ENCODE results near the gene NTRK3. TPM values are rescaled to one million over a fixed set of nuclear protein-coding genes. Genes with fewer than 3 reads are reported as not detected.

Gene NTRK3
- total and polyA plus RNA-seq, 2 donors (not counting 3 experiments of a cell fraction or from before 2014, with no cell fraction given), result not detected

DNA sequence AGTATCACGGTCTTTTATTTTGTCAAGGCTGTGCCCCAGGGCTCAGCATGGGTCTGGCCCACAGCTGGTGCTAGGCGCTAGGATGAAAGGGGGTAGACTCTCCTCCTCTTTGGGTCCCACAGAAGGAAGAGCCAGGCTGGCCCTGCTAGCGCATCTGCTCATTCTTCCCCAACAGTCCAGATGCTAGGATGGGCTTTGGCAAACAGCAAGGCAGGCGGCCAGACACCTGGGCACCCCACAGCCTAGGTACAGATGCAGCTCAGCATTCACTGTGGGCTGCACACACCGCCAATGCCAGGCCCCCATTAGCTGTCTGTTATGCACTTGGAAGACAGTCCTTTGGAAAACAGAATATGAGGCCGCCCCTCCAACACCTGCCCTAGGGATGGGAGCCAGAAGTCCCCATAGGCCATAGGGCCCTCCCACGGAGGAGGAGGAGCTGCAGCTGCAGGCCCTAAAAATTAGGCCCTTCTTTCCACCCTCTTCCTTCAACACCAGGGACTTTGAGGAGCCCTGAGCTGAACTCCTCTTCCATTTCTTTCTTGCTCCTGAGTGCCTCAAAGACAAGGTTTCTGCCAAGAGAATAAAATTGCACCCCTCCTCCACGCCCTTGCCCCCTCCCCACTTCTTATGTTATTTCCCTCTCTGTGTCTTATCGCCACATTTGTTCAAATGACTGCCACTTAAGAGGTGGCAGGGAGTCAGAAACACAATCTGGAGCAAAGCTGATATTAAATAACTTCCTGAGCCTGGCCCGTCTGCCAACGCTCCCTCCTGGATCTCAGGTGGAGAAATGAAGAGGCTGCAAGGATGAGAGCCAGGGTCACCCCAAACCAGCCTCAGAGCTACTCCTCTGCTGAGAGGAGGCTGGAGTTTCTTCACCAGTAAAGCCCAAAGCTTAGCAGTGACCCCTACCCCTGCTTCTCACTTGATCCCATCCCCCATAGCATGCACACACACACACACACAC lies 13.7 kb downstream of the NTRK3 start:
- H3K4me1 ChIP-seq (ENCODE audit: control insufficient read depth, extremely low read depth, insufficient read depth, low read length), result no peaks in the 10 kb centered on the region
- ChIA-PET CTCF (interaction anchor here (0.5 to 1.3 kb wide), 3 partner anchors 207 to 647 kb away, joined by 3 to 5 read pairs (median 3); no protein-coding TSS in a partner anchor), POLR2A (no interaction called here)
- DNase-seq (ENCODE audit: low read depth, low spot score), result no peak
- no peak overlapping the region for H3K4me3 ChIP-seq (replicated peaks in 1 of 3; ENCODE audit: insufficient read depth in 1 of 3, low read depth in 1 of 3, low read length in 3 of 3)
- no peak for FAIRE-seq
- no peak overlapping the region for H3K4me2 ChIP-seq (ENCODE audit: insufficient read depth, low read length)
- intact Hi-C loops (cut with micrococcal nuclease), result loop anchor here (10.0 kb wide), 1 partner anchor 628 kb away; no protein-coding TSS in a partner anchor
- no TSS peak for BruUV-seq (replicated peaks)
- no peaks in the 10 kb centered on the region for H4K20me1 ChIP-seq (replicated peaks; ENCODE audit: control insufficient read depth, extremely low read depth, insufficient read depth, low read length)
- no peak overlapping the region for H3K27ac ChIP-seq (ENCODE audit: insufficient read depth, low read depth, low read length)
- dilution Hi-C loops (cut with MboI; ENCODE audit: extremely low pct_ligation_motif_present, low sequenced_read_pairs), result no loop called here
- no peaks in the 10 kb centered on the region for H3K27me3 ChIP-seq (ENCODE audit: control insufficient read depth in 2 of 2, insufficient read depth in 2 of 2, low read length in 2 of 2)
- H3K9ac ChIP-seq (replicated peaks; ENCODE audit: extremely low read depth, insufficient read depth, low read length), result no peak overlapping the region
- H3K9me1 ChIP-seq (replicated peaks; ENCODE audit: control insufficient read depth, extremely low read depth, insufficient read depth, low read length), result no peaks in the 10 kb centered on the region
- no peak overlapping the region for H2AFZ ChIP-seq (ENCODE audit: low read depth, low read length)
- no peaks in the 10 kb centered on the region for H3K79me2 ChIP-seq (ENCODE audit: control insufficient read depth, insufficient read depth, low read length)
- H3K9me3 ChIP-seq (replicated peaks; ENCODE audit: control insufficient read depth, insufficient read depth, low read length), result no peaks in the 10 kb centered on the region
- TF ChIP-seq MYC (IDR thresholded peaks at IDR 0.05; ENCODE audit: low read depth, low read length) (no peak), POLR2A (IDR thresholded peaks at IDR 0.05; ENCODE audit: low read depth, low read length) (no peak), JUN (IDR thresholded peaks at IDR 0.05; ENCODE audit: borderline replicate concordance, insufficient read depth, insufficient read length, low read depth) (no peak), GATA2 (IDR thresholded peaks at IDR 0.05; ENCODE audit: insufficient read depth, insufficient read length, low read depth, low read length) (no peak), EZH2 (IDR thresholded peaks at IDR 0.05; ENCODE audit: borderline replicate concordance, low read depth, low read length, severe bottlenecking) (no peak), POLR2AphosphoS5 (IDR thresholded peaks at IDR 0.05; ENCODE audit: insufficient read depth, low read depth, low read length) (no peak), FOS (IDR thresholded peaks at IDR 0.05; ENCODE audit: borderline replicate concordance, insufficient read depth, low read length) (no peak)
- TF ChIP-seq, protein P1, sequence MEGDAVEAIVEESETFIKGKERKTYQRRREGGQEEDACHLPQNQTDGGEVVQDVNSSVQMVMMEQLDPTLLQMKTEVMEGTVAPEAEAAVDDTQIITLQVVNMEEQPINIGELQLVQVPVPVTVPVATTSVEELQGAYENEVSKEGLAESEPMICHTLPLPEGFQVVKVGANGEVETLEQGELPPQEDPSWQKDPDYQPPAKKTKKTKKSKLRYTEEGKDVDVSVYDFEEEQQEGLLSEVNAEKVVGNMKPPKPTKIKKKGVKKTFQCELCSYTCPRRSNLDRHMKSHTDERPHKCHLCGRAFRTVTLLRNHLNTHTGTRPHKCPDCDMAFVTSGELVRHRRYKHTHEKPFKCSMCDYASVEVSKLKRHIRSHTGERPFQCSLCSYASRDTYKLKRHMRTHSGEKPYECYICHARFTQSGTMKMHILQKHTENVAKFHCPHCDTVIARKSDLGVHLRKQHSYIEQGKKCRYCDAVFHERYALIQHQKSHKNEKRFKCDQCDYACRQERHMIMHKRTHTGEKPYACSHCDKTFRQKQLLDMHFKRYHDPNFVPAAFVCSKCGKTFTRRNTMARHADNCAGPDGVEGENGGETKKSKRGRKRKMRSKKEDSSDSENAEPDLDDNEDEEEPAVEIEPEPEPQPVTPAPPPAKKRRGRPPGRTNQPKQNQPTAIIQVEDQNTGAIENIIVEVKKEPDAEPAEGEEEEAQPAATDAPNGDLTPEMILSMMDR (IDR thresholded peaks at IDR 0.05; ENCODE audit: extremely low read depth in 1 of 2, insufficient read depth in 1 of 2, low read depth in 1 of 2, low read length in 2 of 2), result no peak
- TF ChIP-seq, protein P2, sequence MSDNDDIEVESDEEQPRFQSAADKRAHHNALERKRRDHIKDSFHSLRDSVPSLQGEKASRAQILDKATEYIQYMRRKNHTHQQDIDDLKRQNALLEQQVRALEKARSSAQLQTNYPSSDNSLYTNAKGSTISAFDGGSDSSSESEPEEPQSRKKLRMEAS (IDR thresholded peaks at IDR 0.05; ENCODE audit: insufficient read depth, insufficient read length), result no peak
- H3K36me3 ChIP-seq (ENCODE audit: control insufficient read depth in 2 of 2, extremely low read depth in 1 of 2, insufficient read depth in 2 of 2, low read length in 2 of 2), result no peaks in the 10 kb centered on the region

Measured in endothelial cell of umbilical vein (primary cell).